HG02571 (cell line): ENCODE measurements around the gene STK11IP.

Experiments
- ATAC-seq: cut with Tn5 transposase; IDR thresholded peaks from one replicate; pipeline ENCODE4 v1.9.1; 2021; ENCODE audit warnings: mild to moderate bottlenecking, moderate library complexity; ENCODE audit not compliant: unreplicated experiment

STK11IP gene

GRCh38 chr2:219562049-219563020 is 35.3 kb upstream of the STK11IP start:
- no peak for ATAC-seq

GRCh38 chr2:219563271-219563928 is 34.3 kb upstream of the STK11IP start:
- no peak for ATAC-seq

GRCh38 chr2:219565130-219566080 is 32.3 kb upstream of the STK11IP start:
- ATAC-seq, result no peak

- ATAC-seq, result no peak
These were observed 31.0 kb upstream of the STK11IP start for GRCh38 chr2:219566640-219567039.

- ATAC-seq, result no peak
These were observed 30.5 kb upstream of the STK11IP start for GRCh38 chr2:219567131-219567530.

- ATAC-seq, result no peak
These were observed 29.8 kb upstream of the STK11IP start for GRCh38 chr2:219567791-219568361.

GRCh38 chr2:219569041-219569440 is 28.6 kb upstream of the STK11IP start:
- ATAC-seq, result no peak

GRCh38 chr2:219569635-219570034 is 28.0 kb upstream of the STK11IP start:
- no peak for ATAC-seq

GRCh38 chr2:219570194-219570923 is 27.3 kb upstream of the STK11IP start:
- ATAC-seq, result no peak

- ATAC-seq, result no peak
These were observed 26.7 kb upstream of the STK11IP start for GRCh38 chr2:219570924-219571310.

GRCh38 chr2:219571311-219572236 is 26.1 kb upstream of the STK11IP start, which contains the start of gene OBSL1:
Gene OBSL1 (minus strand): TSS chr2:219571539. CDS start chr2:219571232, 307 bp downstream.
- ATAC-seq, result no peak

- no peak for ATAC-seq
These were observed 25.2 kb upstream of the STK11IP start, which contains the start of gene INHA for GRCh38 chr2:219572237-219573001. Gene INHA (plus strand): TSS chr2:219572310. CDS start chr2:219572375, 65 bp downstream.

- no peak for ATAC-seq
These were observed 24.5 kb upstream of the STK11IP start for GRCh38 chr2:219573166-219573565.

- no peak for ATAC-seq
These were observed 23.0 kb upstream of the STK11IP start for GRCh38 chr2:219574484-219575311.

GRCh38 chr2:219575566-219576504 is 21.8 kb upstream of the STK11IP start:
- ATAC-seq, result no peak
